WTC11 (cell line): ENCODE data around the gene PGP. TPM values are rescaled to one million over a fixed set of nuclear protein-coding genes. Genes with fewer than 3 reads are reported as not detected.

ENCODE experiments used
- ATAC-seq: fragments of 200-7000 bp; cut with Tn5 transposase; 2 replicates; pipeline ENCODE4 v1.10.0; 2021; ENCODE audit warnings: mild to moderate bottlenecking, moderate library complexity
- CTCF ChIA-PET: fragments of 300-600 bp; sonication (Branson Sonifier 250); formaldehyde crosslinking; loops from one replicate; lab custom pipeline; 2021; ENCODE audit warnings: antibody characterized with exemption; lab: Charles Lee
- POLR2A ChIA-PET: fragments of 350-600 bp; sonication (Branson Sonifier 250); formaldehyde crosslinking; loops from one replicate; lab custom pipeline; 2021; ENCODE audit warnings: antibody characterized with exemption; lab: Charles Lee
- DNase-seq: peaks from one replicate; pipeline ENCODE4 v3.0.0; 2021; ENCODE audit warnings: low spot score
- H3K27ac Mint-ChIP-seq: 2 replicates; pipeline ENCODE4 v1.8.0; 2021; ENCODE audit warnings: mixed read lengths
- H3K27me3 Mint-ChIP-seq: 2 replicates; pipeline ENCODE4 v1.8.0; 2021; ENCODE audit warnings: low read depth, mild to moderate bottlenecking, moderate library complexity, mixed read lengths
- H3K36me3 Mint-ChIP-seq: 2 replicates; pipeline ENCODE4 v1.8.0; 2021; ENCODE audit warnings: mixed read lengths
- H3K4me1 Mint-ChIP-seq: 2 replicates; pipeline ENCODE4 v1.8.0; 2022; ENCODE audit warnings: mixed read lengths
- H3K4me3 Mint-ChIP-seq: 2 replicates; pipeline ENCODE4 v1.8.0; 2021; ENCODE audit warnings: mild to moderate bottlenecking, moderate library complexity, mixed read lengths
- H3K9me3 Mint-ChIP-seq: 2 replicates; pipeline ENCODE4 v1.8.0; 2021; ENCODE audit warnings: mixed read lengths
- ATF3 ChIP-seq: sonication (generic); formaldehyde crosslinking; conservative IDR thresholded peaks from 2 replicates; pipeline ENCODE4 v1.8.1; 2022; ENCODE audit warnings: mild to moderate bottlenecking, missing genetic modification reagents
- CREB1 ChIP-seq: sonication (generic); formaldehyde crosslinking; IDR thresholded peaks from 2 replicates; pipeline ENCODE4 v1.8.0; 2023; ENCODE audit warnings: mild to moderate bottlenecking, missing genetic modification reagents
- E2F1 ChIP-seq: sonication (generic); formaldehyde crosslinking; IDR thresholded peaks from 2 replicates; pipeline ENCODE4 v1.8.0; 2022; ENCODE audit warnings: mild to moderate bottlenecking, missing genetic modification reagents
- E2F5 ChIP-seq: sonication (generic); formaldehyde crosslinking; IDR thresholded peaks from 2 replicates; pipeline ENCODE4 v1.8.1; 2022; ENCODE audit warnings: mild to moderate bottlenecking, moderate library complexity, missing genetic modification reagents
- FOXP4 ChIP-seq: sonication (generic); formaldehyde crosslinking; IDR thresholded peaks from 2 replicates; pipeline ENCODE4 v1.8.0; 2022; ENCODE audit warnings: mild to moderate bottlenecking, missing genetic modification reagents
- HMGXB4 ChIP-seq: sonication (generic); formaldehyde crosslinking; IDR thresholded peaks from 2 replicates; pipeline ENCODE4 v1.8.1; 2023; ENCODE audit warnings: mild to moderate bottlenecking, moderate library complexity, missing genetic modification reagents
- KAT7 ChIP-seq: sonication (generic); formaldehyde crosslinking; IDR thresholded peaks from 2 replicates; pipeline ENCODE4 v1.8.1; 2023; ENCODE audit warnings: missing genetic modification reagents, mild to moderate bottlenecking, borderline replicate concordance
- MYBL2 ChIP-seq: sonication (generic); formaldehyde crosslinking; IDR thresholded peaks from 2 replicates; pipeline ENCODE4 v1.8.1; 2023; ENCODE audit warnings: mild to moderate bottlenecking, moderate library complexity, missing genetic modification reagents
- PREB ChIP-seq: sonication (generic); formaldehyde crosslinking; IDR thresholded peaks from 2 replicates; pipeline ENCODE4 v1.8.1; 2022; ENCODE audit warnings: mild to moderate bottlenecking, missing genetic modification reagents, moderate library complexity, borderline replicate concordance
- SMAD3 ChIP-seq: sonication (generic); formaldehyde crosslinking; IDR thresholded peaks from 2 replicates; pipeline ENCODE4 v1.8.0; 2022; ENCODE audit warnings: missing genetic modification reagents, mild to moderate bottlenecking, borderline replicate concordance
- SMAD4 ChIP-seq: sonication (generic); formaldehyde crosslinking; IDR thresholded peaks from 2 replicates; pipeline ENCODE4 v1.8.0; 2022; ENCODE audit warnings: mild to moderate bottlenecking, missing genetic modification reagents
- ZBTB21 ChIP-seq: sonication (generic); formaldehyde crosslinking; IDR thresholded peaks from 2 replicates; pipeline ENCODE4 v1.8.1; 2023; ENCODE audit warnings: mild to moderate bottlenecking, missing genetic modification reagents, borderline replicate concordance
- ZNF263 ChIP-seq: sonication (generic); formaldehyde crosslinking; IDR thresholded peaks from 2 replicates; pipeline ENCODE4 v1.8.1; 2022; ENCODE audit warnings: low read depth, mild to moderate bottlenecking, moderate library complexity, missing genetic modification reagents
- ZNF416 ChIP-seq: fragments of 250-450 bp; sonication (Bioruptor Pico); IDR thresholded peaks from 2 replicates; pipeline ENCODE4 v1.9.0; 2021; ENCODE audit warnings: mild to moderate bottlenecking, inconsistent platforms
- ZNF423 ChIP-seq: fragments of 250-450 bp; sonication (Bioruptor Pico); IDR thresholded peaks from 2 replicates; pipeline ENCODE4 v2.1.2; 2022; ENCODE audit warnings: mild to moderate bottlenecking, moderate library complexity
- total RNA-seq: library from RNA; stranded (reverse); gene quantifications from 3 replicates; pipeline ENCODE4 v1.2.3, GENCODE V29; 2021

PGP gene
- total RNA-seq, 1 experiment from 2014 or later, result 39.5 TPM

- Mint-ChIP-seq H3K27me3 (peaks cover 16% of the 10 kb centered on the region), H3K27ac (no peak overlapping the region), H3K36me3 (peaks cover 7% of the 10 kb centered on the region), H3K9me3 (no peaks in the 10 kb centered on the region), H3K4me3 (peak overlapping the region; percentile 55), H3K4me1 (no peaks in the 10 kb centered on the region)
- ChIA-PET CTCF (interaction anchor here (1.6 to 4.5 kb wide), 5 partner anchors 14 to 264 kb away, joined by 3 to 51 read pairs (median 17); partner anchors contain the start of genes CASKIN1, ECI1 and PGP), POLR2A (interaction anchor here (0.5 to 4.1 kb wide), 5 partner anchors 14 to 85 kb away, joined by 3 to 28 read pairs (median 3); partner anchors contain the start of genes ECI1 and PGP)
- peak; percentile 24 for ATAC-seq
- DNase-seq, result peak; percentile 53
- TF ChIP-seq SMAD4 (CRISPR knock-in tag) (0 out of 2 replicates have a peak, but pooled peaks have one; percentile 57), HMGXB4 (CRISPR knock-in tag) (peak; percentile 38; the same call in 1 of the 2 replicates), ATF3 (CRISPR knock-in tag) (no peak), ZNF423 (CRISPR knock-in tag) (peak; percentile 39; the same call in 1 of the 2 replicates), CREB1 (CRISPR knock-in tag) (no peak), KAT7 (CRISPR knock-in tag) (no peak), ZNF416 (peak; percentile 51; the same call in 1 of the 2 replicates), FOXP4 (CRISPR knock-in tag) (no peak), SMAD3 (no peak), MYBL2 (0 out of 2 replicates have a peak, but pooled peaks have one; percentile 14), E2F5 (CRISPR knock-in tag) (0 out of 2 replicates have a peak, but pooled peaks have one; percentile 21), E2F1 (CRISPR knock-in tag) (0 out of 2 replicates have a peak, but pooled peaks have one; percentile 20), ZBTB21 (no peak), PREB (CRISPR knock-in tag) (no peak)
These were observed 23.0 kb upstream of the PGP start for GRCh38 chr16:2237493-2238149.

GRCh38 chr16:2237102-2237482 lies 22.5 kb upstream of the PGP start:
- Mint-ChIP-seq H3K27ac (no peak overlapping the region), H3K27me3 (peaks cover 16% of the 10 kb centered on the region), H3K9me3 (no peaks in the 10 kb centered on the region)
- DNase-seq, result no peak
- POLR2A ChIA-PET, result interaction anchor here (0.5 to 4.1 kb wide), 5 partner anchors 12 to 41 kb away, joined by 3 to 28 read pairs (median 3); partner anchors contain the start of genes ECI1 and PGP
- TF ChIP-seq ATF3 (CRISPR knock-in tag), result no peak
- TF ChIP-seq ZNF263 (CRISPR knock-in tag), result 0 out of 2 replicates have a peak, but pooled peaks have one; percentile 12
- TF ChIP-seq, all 79 proteins: peak for 1
- Mint-ChIP-seq H3K36me3 (peaks cover 2% of the 10 kb centered on the region; the same call in 1 of the 2 replicates), H3K4me3 (peak overlapping the region; percentile 55), H3K4me1 (no peaks in the 10 kb centered on the region)
- CTCF ChIA-PET, result interaction anchor here (0.9 to 4.5 kb wide), 6 partner anchors 14 to 264 kb away, joined by 3 to 51 read pairs (median 12); partner anchors contain the start of genes CASKIN1, ECI1 and PGP
- ATAC-seq, result no peak; the same call in 1 of the 2 replicates
